NB4 (cell line): Measurements from ENCODE around the gene FSD1.

Source experiments
- DNase-seq: peaks from one replicate; pipeline ENCODE4 v3.0.0; 2010; ENCODE audit warnings: low read depth
- H3K4me3 ChIP-seq: one replicate; pipeline ENCODE4 v1.5.1; 2011; ENCODE audit warnings: mild to moderate bottlenecking, low read depth, low read length, moderate library complexity
- MAX ChIP-seq: IDR thresholded peaks from 2 replicates; pipeline ENCODE4 v1.6.1; 2011; ENCODE audit warnings: low read depth, low read length
- MYC ChIP-seq: IDR thresholded peaks from 2 replicates; pipeline ENCODE4 v1.6.1; 2011; ENCODE audit warnings: low read depth, low read length
- POLR2A ChIP-seq: IDR thresholded peaks from 2 replicates; pipeline ENCODE4 v1.6.1; 2011; ENCODE audit warnings: mild to moderate bottlenecking; ENCODE audit not compliant: insufficient read length; ENCODE audit errors: extremely low read depth
- TF ChIP-seq, protein P1 (sequence below): IDR thresholded peaks from one replicate; pipeline ENCODE4 v1.5.1; 2012; ENCODE audit warnings: low read depth, low read length

The FSD1 gene

GRCh38 chr19:4354282-4354681 lies 49.9 kb downstream of the FSD1 start:
- no peak overlapping the region for H3K4me3 ChIP-seq
- TF ChIP-seq, protein P1, sequence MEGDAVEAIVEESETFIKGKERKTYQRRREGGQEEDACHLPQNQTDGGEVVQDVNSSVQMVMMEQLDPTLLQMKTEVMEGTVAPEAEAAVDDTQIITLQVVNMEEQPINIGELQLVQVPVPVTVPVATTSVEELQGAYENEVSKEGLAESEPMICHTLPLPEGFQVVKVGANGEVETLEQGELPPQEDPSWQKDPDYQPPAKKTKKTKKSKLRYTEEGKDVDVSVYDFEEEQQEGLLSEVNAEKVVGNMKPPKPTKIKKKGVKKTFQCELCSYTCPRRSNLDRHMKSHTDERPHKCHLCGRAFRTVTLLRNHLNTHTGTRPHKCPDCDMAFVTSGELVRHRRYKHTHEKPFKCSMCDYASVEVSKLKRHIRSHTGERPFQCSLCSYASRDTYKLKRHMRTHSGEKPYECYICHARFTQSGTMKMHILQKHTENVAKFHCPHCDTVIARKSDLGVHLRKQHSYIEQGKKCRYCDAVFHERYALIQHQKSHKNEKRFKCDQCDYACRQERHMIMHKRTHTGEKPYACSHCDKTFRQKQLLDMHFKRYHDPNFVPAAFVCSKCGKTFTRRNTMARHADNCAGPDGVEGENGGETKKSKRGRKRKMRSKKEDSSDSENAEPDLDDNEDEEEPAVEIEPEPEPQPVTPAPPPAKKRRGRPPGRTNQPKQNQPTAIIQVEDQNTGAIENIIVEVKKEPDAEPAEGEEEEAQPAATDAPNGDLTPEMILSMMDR: no peak
- no peak for TF ChIP-seq MAX
- no peak for TF ChIP-seq POLR2A
- no peak for TF ChIP-seq MYC
- DNase-seq: no peak

- H3K4me3 ChIP-seq: no peak overlapping the region
- no peak for DNase-seq
- TF ChIP-seq, protein P1: no peak
- TF ChIP-seq MAX: no peak
- TF ChIP-seq MYC: no peak
- no peak for TF ChIP-seq POLR2A
These were observed 50.5 kb downstream of the FSD1 start for GRCh38 chr19:4354897-4355296.

- no peak overlapping the region for H3K4me3 ChIP-seq
- DNase-seq: no peak
- TF ChIP-seq, protein P1: no peak
- TF ChIP-seq MAX: no peak
- TF ChIP-seq MYC: no peak
- no peak for TF ChIP-seq POLR2A
These were observed 52.8 kb downstream of the FSD1 start for GRCh38 chr19:4357095-4357797.

DNA sequence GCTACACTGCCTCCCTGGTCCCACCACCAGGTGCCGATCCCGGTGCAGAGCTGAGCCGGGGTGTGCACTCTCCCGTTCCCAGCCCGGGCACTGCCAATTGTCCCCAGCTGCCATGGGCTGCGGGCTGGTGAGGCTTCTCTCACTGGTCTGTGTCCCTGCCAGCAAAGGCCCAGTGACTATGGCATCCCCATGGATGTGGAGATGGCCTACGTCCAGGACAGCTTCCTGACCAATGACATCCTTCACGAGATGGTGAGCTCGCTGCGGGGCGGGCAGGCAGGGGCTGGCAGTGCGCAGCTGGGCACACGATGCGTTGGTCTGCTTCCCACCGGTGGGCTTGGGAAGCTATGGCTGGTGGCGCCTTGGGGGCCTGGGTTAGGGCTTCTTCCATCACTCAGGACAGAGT lies 53.5 kb downstream of the FSD1 start:
- DNase-seq: no peak
- H3K4me3 ChIP-seq: no peak overlapping the region
- TF ChIP-seq, protein P1: no peak
- TF ChIP-seq POLR2A (no peak), MYC (no peak), MAX (no peak)

DNA sequence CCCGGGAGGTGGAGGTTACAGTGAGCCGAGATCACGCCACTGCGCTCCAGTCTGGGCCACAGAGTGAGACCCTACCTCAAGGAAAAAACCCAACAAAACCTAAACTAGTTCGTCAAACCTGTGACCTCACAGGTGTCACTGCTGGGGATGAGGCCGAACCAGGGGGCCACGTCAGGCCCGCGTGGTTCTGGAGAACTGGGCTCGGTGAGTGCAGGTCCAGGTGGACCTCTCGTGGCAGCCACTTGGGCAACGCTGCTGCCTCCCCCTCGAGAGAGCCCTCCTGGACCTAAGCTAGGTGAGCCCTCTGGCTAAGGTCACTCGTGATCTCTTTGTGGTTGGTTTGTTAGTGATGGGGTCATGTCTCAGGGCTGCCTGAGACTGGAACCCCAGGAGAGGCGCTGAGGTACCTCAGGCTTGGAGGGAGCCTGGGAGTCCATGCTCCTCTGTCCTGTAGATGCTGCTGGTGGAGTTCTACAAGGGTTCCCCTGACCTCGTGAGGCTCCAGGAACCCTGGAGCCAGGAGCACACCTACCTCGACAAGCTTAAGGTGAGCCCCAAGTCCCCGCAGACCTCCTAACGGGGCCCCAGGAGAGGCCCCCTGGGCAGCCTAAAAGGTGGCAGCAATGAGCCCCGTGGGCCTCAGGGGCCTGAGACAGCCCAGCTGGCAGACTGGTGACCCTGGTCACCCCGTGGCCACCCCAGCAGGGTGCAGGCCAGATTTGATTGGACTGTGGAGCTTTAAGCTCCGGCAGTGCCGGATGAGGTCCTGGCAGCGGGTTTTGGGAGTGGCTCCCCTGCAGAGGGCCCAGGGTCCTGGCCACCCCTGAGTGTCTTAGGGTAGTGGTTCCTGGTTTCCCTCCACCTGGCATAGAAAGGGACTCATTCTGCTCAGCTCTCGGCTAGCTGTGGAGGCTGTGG lies 54.6 kb downstream of the FSD1 start:
- TF ChIP-seq MAX: no peak
- TF ChIP-seq POLR2A: no peak
- no peak for TF ChIP-seq MYC
- TF ChIP-seq, protein P1: no peak
- DNase-seq: no peak
- H3K4me3 ChIP-seq: no peak overlapping the region
